HepG2 (cell line): ENCODE results near the gene NECTIN2. TPM values are rescaled to one million over a fixed set of nuclear protein-coding genes. Genes with fewer than 3 reads are reported as not detected.
"Not testable (repeated sequence)": the region's sequence is repeated elsewhere in the genome, so short reads cannot be mapped to it uniquely, and the experiment has no call there.

ENCODE experiments used
- ATAC-seq: fragments of 200-7000 bp; cut with Tn5 transposase; 3 replicates; pipeline ENCODE4 v1.9.1; 2020; ENCODE audit warnings: mild to moderate bottlenecking, moderate library complexity
- BruUV-seq: library from RNA; stranded (reverse); fragments of 400-500 nt; replicated peaks from 2 replicates; lab custom pipeline; 2021; lab: Mats Ljungman, UMichigan
- CTCF ChIA-PET: fragments of 300-600 bp; formaldehyde crosslinking; extraction: SDS; loops from one replicate; lab custom pipeline; 2021; ENCODE audit warnings: low total read pairs, inconsistent platforms, low intra/inter-chr PET ratio; lab: Yijun Ruan, JAX
- POLR2A ChIA-PET: fragments of 350-600 bp; sonication (Branson Sonifier 250); formaldehyde crosslinking; loops from one replicate; lab custom pipeline; 2020; ENCODE audit warnings: antibody characterized with exemption, inconsistent platforms; lab: Yijun Ruan, JAX
- DNase-seq: peaks from one replicate; pipeline ENCODE4 v3.0.0-alpha.2; 2015; ENCODE audit warnings: low spot score
- FAIRE-seq: peaks from 3 replicates; lab custom pipeline; 2011; peaks lifted over from hg19 to GRCh38; lab: Jason Lieb, UNC
- H2AFZ ChIP-seq: one replicate; pipeline ENCODE4 v1.6.1; 2011; ENCODE audit warnings: low read length, inconsistent platforms
- H3K27ac ChIP-seq: fragments of 300-600 bp; 3 replicates; pipeline ENCODE4 v1.8.0; 2011; ENCODE audit warnings: mixed run types, mild to moderate bottlenecking, mixed read lengths, low read length, inconsistent platforms; ENCODE audit not compliant: insufficient read depth; ENCODE audit errors: extremely low read length
- H3K27me3 ChIP-seq, 2 experiments: fragments of 200-600 bp in 1 of 2; 2 replicates in 1 of 2; 3 replicates in 1 of 2; pipeline versions ENCODE4 v1.6.0 to v1.8.0; 2011; ENCODE audit warnings: low read length in 2 of 2, mild to moderate bottlenecking in 2 of 2, moderate library complexity in 2 of 2, inconsistent platforms in 1 of 2; ENCODE audit not compliant: insufficient read depth in 2 of 2, control insufficient read depth in 1 of 2
- H3K36me3 ChIP-seq, 2 experiments: fragments of 200-600 bp in 1 of 2; replicated peaks in 1 of 2; 2 replicates in 1 of 2; 3 replicates in 1 of 2; pipeline versions ENCODE4 v1.5.1 to v1.8.0; 2011; ENCODE audit warnings: low read length in 2 of 2, inconsistent platforms in 1 of 2; ENCODE audit not compliant: insufficient read depth in 2 of 2, control insufficient read depth in 1 of 2
- H3K4me1 ChIP-seq: 2 replicates; pipeline ENCODE4 v1.5.1; 2012; ENCODE audit warnings: low read length, inconsistent platforms; ENCODE audit not compliant: insufficient read depth
- H3K4me2 ChIP-seq: 2 replicates; pipeline ENCODE4 v1.6.0; 2011; ENCODE audit warnings: low read depth, low read length, inconsistent platforms
- H3K4me3 ChIP-seq, 3 experiments: fragments of 200-600 bp in 1 of 3; sonication (generic), shearing (Covaris generic) in 1 of 3; replicated peaks in 1 of 3; 2 replicates each; pipeline ENCODE4 v1.5.1; 2011 to 2016; ENCODE audit warnings: low read length in 3 of 3, inconsistent platforms in 2 of 3, low read depth in 2 of 3, mild to moderate bottlenecking in 2 of 3, control low read depth in 1 of 3, mixed read lengths in 1 of 3; ENCODE audit not compliant: insufficient read depth in 1 of 3
- H3K79me2 ChIP-seq: one replicate; pipeline ENCODE4 v1.6.1; 2011; ENCODE audit warnings: low read length, inconsistent platforms; ENCODE audit not compliant: insufficient read depth
- H3K9ac ChIP-seq: 2 replicates; pipeline ENCODE4 v1.6.0; 2011; ENCODE audit warnings: mild to moderate bottlenecking, low read depth, low read length, inconsistent platforms; ENCODE audit not compliant: insufficient read depth
- H3K9me3 ChIP-seq: 2 replicates; pipeline ENCODE4 v1.5.1; 2012; ENCODE audit warnings: mild to moderate bottlenecking, low read length
- H4K20me1 ChIP-seq: 2 replicates; pipeline ENCODE4 v1.6.0; 2011; ENCODE audit warnings: inconsistent platforms, mild to moderate bottlenecking, low read length, moderate library complexity; ENCODE audit not compliant: insufficient read depth
- CEBPG ChIP-seq: IDR thresholded peaks from 2 replicates; pipeline ENCODE4 v1.6.1; 2016
- FOXP1 ChIP-seq, 2 experiments: fragments of 450-650 bp in 1 of 2; IDR thresholded peaks; 2 replicates each; pipeline ENCODE4 v1.6.1; 2017 to 2018; ENCODE audit warnings: antibody characterized with exemption in 1 of 2
- HNF4A ChIP-seq: sonication (generic); formaldehyde crosslinking; IDR thresholded peaks from 2 replicates; pipeline ENCODE4 v1.4.0; 2020; ENCODE audit warnings: missing genetic modification reagents
- NR2F6 ChIP-seq, 2 experiments: IDR thresholded peaks; 2 replicates each; pipeline ENCODE4 v1.6.1; 2016; ENCODE audit warnings: antibody characterized with exemption in 1 of 2, mild to moderate bottlenecking in 1 of 2
- RARA ChIP-seq: IDR thresholded peaks from 2 replicates; pipeline ENCODE4 v1.6.1; 2016; ENCODE audit warnings: missing genetic modification reagents, missing compliant biosample characterization
- RXRB ChIP-seq: IDR thresholded peaks from 2 replicates; pipeline ENCODE4 v1.6.1; 2016; ENCODE audit warnings: borderline replicate concordance, missing genetic modification reagents, missing compliant biosample characterization
- SALL1 ChIP-seq: sonication (generic); formaldehyde crosslinking; IDR thresholded peaks from 2 replicates; pipeline ENCODE4 v1.8.0; 2022; ENCODE audit warnings: mild to moderate bottlenecking, missing genetic modification reagents
- SAP130 ChIP-seq: IDR thresholded peaks from 2 replicates; pipeline ENCODE4 v1.6.1; 2016; ENCODE audit warnings: low read depth
- SOX6 ChIP-seq, 2 experiments: fragments of 450-650 bp in 1 of 2; sonication (generic) in 1 of 2; formaldehyde crosslinking in 1 of 2; IDR thresholded peaks; 2 replicates each; pipeline versions ENCODE4 v1.4.0 to v1.6.1; 2017 to 2020; ENCODE audit warnings: antibody characterized with exemption in 1 of 2, mild to moderate bottlenecking in 1 of 2, missing genetic modification reagents in 1 of 2
- TCF7 ChIP-seq: sonication (generic); IDR thresholded peaks from 2 replicates; pipeline ENCODE4 v1.6.1; 2016; ENCODE audit warnings: antibody characterized with exemption, low read depth
- ZNF121 ChIP-seq: sonication (generic); formaldehyde crosslinking; IDR thresholded peaks from 2 replicates; pipeline ENCODE4 v1.5.0; 2020; ENCODE audit warnings: mild to moderate bottlenecking, missing genetic modification reagents
- ZNF749 ChIP-seq: sonication (generic); formaldehyde crosslinking; IDR thresholded peaks from 2 replicates; pipeline ENCODE4 v1.8.0; 2022; ENCODE audit warnings: mild to moderate bottlenecking, missing genetic modification reagents, moderate library complexity, borderline replicate concordance
- ZNF766 ChIP-seq: sonication (generic); formaldehyde crosslinking; IDR thresholded peaks from 2 replicates; pipeline ENCODE4 v1.5.0; 2020; ENCODE audit warnings: missing genetic modification reagents, borderline replicate concordance
- WGBS: methylation state at CpG from one replicate; pipeline ENCODE4 v1.1.6; 2017; ENCODE audit warnings: low lambda C conversion rate; 5-methylcytosine and 5-hydroxymethylcytosine counted together
- in situ Hi-C: cut with HindIII; loops from 2 replicates; pipeline ENCODE4 v1.10.0; 2017; ENCODE audit warnings: low pct_unique_long_range_greater_than_20kb; ENCODE audit not compliant: extremely low pct_ligation_motif_present
- intact Hi-C: fragments of 100-400 bp; cut with micrococcal nuclease; formaldehyde crosslinking; loops from one replicate; pipeline ENCODE4 v1.10.0; 2022; ENCODE audit not compliant: unreplicated experiment
- polyA plus RNA-seq, 8 experiments: library from polyadenylated mRNA; depleted of rRNA in 3 of 8; stranded (reverse) in 7 of 8; unstranded in 1 of 8; fragments of >200 nt; fragmentation: Illumina TruSeq in 4 of 8; extraction: Trizol in 4 of 8; gene quantifications; 2 replicates each; pipeline versions ENCODE4 v1.2.1 to v1.2.3, GENCODE V29; 2011 to 2016; ENCODE audit warnings: low read depth in 4 of 8, missing spikeins in 1 of 8, mixed read lengths in 1 of 8; ENCODE audit not compliant: insufficient read depth in 1 of 8
- total RNA-seq, 5 experiments: library from RNA; depleted of rRNA; stranded (reverse); fragments of >200 nt; fragmentation: Illumina TruSeq; extraction: Trizol; gene quantifications; 2 replicates each; pipeline ENCODE4 v1.2.3, GENCODE V29; 2016; ENCODE audit warnings: low read depth in 1 of 5
- TF ChIP-seq, protein P1 (sequence below): sonication (generic); formaldehyde crosslinking; IDR thresholded peaks from 2 replicates; pipeline ENCODE4 v1.5.0; 2020; ENCODE audit warnings: mild to moderate bottlenecking, missing genetic modification reagents
- TF ChIP-seq, protein P2 (sequence below): sonication (generic); formaldehyde crosslinking; IDR thresholded peaks from 2 replicates; pipeline ENCODE4 v1.4.0; 2020; ENCODE audit warnings: missing genetic modification reagents

NECTIN2 gene
- total and polyA plus RNA-seq, 2 of the 13 experiments (the other 11 are each of a cell fraction or from before 2014, with no cell fraction given), result 75.4 to 114 TPM

DNA sequence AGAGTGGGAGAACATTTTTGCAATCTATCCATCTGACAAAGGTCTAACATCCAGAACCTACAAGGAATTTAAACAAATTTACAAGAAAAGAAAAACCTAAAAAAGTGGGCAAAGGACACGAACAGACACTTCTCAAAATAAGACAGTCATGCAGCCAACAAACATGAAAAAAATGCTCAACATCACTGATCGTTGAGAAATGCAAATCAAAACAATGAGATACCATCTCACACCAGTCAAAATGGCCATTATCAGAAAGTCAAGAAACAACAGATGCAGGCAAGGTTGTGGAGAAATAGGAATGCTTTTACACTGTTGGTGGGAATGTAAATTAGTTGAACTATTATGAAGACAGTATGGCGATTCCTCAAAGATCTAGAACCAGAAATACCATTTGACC is 15.5 kb downstream of the NECTIN2 start:
- H3K4me3 ChIP-seq, H4K20me1 ChIP-seq, CTCF ChIA-PET, H3K27ac ChIP-seq, intact Hi-C loops, H3K9me3 ChIP-seq, H2AFZ ChIP-seq, in situ Hi-C loops, DNase-seq, H3K9ac ChIP-seq, ATAC-seq, H3K4me2 ChIP-seq, H3K27me3 ChIP-seq, FAIRE-seq, POLR2A ChIA-PET: not testable (repeated sequence)
- BruUV-seq, result TSS peak; percentile 37
- peaks cover 4 to 32% of the 10 kb centered on the region in 2 experiments; a peak in 4 of 5 replicates for H3K36me3 ChIP-seq
- peaks cover 58% of the 10 kb centered on the region for H3K4me1 ChIP-seq
- peaks cover 32% of the 10 kb centered on the region for H3K79me2 ChIP-seq
- WGBS, result 85% methylated on average over 3 of the region's 3 CpGs

DNA sequence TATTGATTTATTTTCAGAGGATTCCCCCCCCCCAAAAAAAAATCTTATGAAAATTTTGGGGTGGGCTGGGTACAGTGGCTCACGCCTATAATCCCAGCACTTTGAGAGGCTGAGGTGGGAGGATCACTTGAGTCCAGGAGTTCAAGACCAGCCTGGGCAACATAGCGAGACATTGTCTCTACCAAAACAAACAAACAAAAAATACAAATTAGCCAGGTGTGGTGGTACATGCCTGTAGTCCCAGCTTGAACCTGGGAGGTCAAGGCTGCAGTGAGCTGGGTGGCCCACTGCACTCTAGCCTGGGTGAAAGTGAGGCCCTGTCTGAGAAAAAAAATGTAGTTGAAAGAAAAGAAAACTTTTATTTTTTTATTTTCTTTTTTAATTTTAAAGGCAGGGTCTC is 17.9 kb downstream of the NECTIN2 start:
- Histone ChIP-seq H3K9me3 (no peaks in the 10 kb centered on the region), H3K36me3 (peaks cover 4 to 37% of the 10 kb centered on the region in 2 experiments; a peak in 4 of 5 replicates), H3K4me2 (no peak overlapping the region), H3K79me2 (peaks cover 19% of the 10 kb centered on the region), H4K20me1 (peaks cover 2% of the 10 kb centered on the region; the same call in 1 of the 2 replicates), H3K9ac (no peak overlapping the region), H3K4me3 (no peak overlapping the region), H3K27me3 (no peaks in the 10 kb centered on the region), H3K27ac (no peak overlapping the region), H2AFZ (no peak overlapping the region), H3K4me1 (peaks cover 58% of the 10 kb centered on the region)
- in situ Hi-C loops (no loop called here), intact Hi-C loops (no loop called here)
- ATAC-seq (no peak), DNase-seq (no peak), FAIRE-seq (no peak)
- ChIA-PET POLR2A (interaction anchor here (0.6 kb wide), 1 partner anchor 57 kb away, joined by 3 read pairs; no protein-coding TSS in a partner anchor), CTCF (no interaction called here)
- no TSS peak for BruUV-seq
- WGBS, result 55% methylated on average over 2 of the region's 2 CpGs
- TF ChIP-seq ZNF749 (no peak), TCF7 (no peak), RXRB (CRISPR knock-in tag) (peak; percentile 30; the same call in 1 of the 2 replicates), HNF4A (peak; percentile 25; the same call in 1 of the 2 replicates), SALL1 (CRISPR knock-in tag) (peak; percentile 16; the same call in 1 of the 2 replicates), ZNF766 (CRISPR knock-in tag) (no peak), SOX6 (IDR thresholded peaks at IDR 0.05) (no peak), SOX6 (CRISPR knock-in tag; IDR thresholded peaks at IDR 0.05) (0 out of 2 replicates have a peak, but pooled peaks have one; percentile 22), CEBPG (CRISPR knock-in tag) (no peak), ZNF121 (CRISPR knock-in tag) (peak; percentile 75), NR2F6 (IDR thresholded peaks at IDR 0.05) (no peak), NR2F6 (CRISPR knock-in tag; IDR thresholded peaks at IDR 0.05) (peak; percentile 57), FOXP1 (IDR thresholded peaks at IDR 0.05) (no peak), FOXP1 (CRISPR knock-in tag; IDR thresholded peaks at IDR 0.05) (0 out of 2 replicates have a peak, but pooled peaks have one; percentile 15), SAP130 (CRISPR knock-in tag) (0 out of 2 replicates have a peak, but pooled peaks have one; percentile 13), RARA (peak; percentile 73)
- TF ChIP-seq, protein P1, sequence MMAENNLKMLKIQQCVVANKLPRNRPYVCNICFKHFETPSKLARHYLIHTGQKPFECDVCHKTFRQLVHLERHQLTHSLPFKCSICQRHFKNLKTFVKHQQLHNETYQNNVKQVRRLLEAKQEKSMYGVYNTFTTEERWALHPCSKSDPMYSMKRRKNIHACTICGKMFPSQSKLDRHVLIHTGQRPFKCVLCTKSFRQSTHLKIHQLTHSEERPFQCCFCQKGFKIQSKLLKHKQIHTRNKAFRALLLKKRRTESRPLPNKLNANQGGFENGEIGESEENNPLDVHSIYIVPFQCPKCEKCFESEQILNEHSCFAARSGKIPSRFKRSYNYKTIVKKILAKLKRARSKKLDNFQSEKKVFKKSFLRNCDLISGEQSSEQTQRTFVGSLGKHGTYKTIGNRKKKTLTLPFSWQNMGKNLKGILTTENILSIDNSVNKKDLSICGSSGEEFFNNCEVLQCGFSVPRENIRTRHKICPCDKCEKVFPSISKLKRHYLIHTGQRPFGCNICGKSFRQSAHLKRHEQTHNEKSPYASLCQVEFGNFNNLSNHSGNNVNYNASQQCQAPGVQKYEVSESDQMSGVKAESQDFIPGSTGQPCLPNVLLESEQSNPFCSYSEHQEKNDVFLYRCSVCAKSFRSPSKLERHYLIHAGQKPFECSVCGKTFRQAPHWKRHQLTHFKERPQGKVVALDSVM, result peak; percentile 54; the same call in 1 of the 2 replicates
- TF ChIP-seq, protein P2, sequence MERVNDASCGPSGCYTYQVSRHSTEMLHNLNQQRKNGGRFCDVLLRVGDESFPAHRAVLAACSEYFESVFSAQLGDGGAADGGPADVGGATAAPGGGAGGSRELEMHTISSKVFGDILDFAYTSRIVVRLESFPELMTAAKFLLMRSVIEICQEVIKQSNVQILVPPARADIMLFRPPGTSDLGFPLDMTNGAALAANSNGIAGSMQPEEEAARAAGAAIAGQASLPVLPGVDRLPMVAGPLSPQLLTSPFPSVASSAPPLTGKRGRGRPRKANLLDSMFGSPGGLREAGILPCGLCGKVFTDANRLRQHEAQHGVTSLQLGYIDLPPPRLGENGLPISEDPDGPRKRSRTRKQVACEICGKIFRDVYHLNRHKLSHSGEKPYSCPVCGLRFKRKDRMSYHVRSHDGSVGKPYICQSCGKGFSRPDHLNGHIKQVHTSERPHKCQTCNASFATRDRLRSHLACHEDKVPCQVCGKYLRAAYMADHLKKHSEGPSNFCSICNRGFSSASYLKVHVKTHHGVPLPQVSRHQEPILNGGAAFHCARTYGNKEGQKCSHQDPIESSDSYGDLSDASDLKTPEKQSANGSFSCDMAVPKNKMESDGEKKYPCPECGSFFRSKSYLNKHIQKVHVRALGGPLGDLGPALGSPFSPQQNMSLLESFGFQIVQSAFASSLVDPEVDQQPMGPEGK, result 0 out of 2 replicates have a peak, but pooled peaks have one; percentile 11
